ENCODE data around the gene FNTB. TPM values are rescaled to one million over a fixed set of nuclear protein-coding genes. Genes with fewer than 3 reads are reported as not detected.

FNTB gene
- total RNA-seq, 4 donors from 2014 or later, result 11.9 to 25.6 (median 17.6) TPM

- Histone ChIP-seq H3K36me3 (peaks cover 0 to 20% (median 0%) of the 10 kb centered on the region in 3 donors), H3K4me1 (no peaks in the 10 kb centered on the region), H3K4me3 (no peak overlapping the region), H3K27ac (no peak overlapping the region), H3K27me3 (no peaks in the 10 kb centered on the region), H3K9me3 (no peaks in the 10 kb centered on the region)
- TF ChIP-seq CTCF (IDR thresholded peaks at IDR 0.05) (no peak), POLR2A (IDR thresholded peaks at IDR 0.05) (no peak)
- no peak for DNase-seq
Observed at GRCh38 chr14:65040666-65041433, 54.2 kb downstream of the FNTB start.

GRCh38 chr14:65041434-65041915 lies 54.8 kb downstream of the FNTB start:
- H3K27me3 ChIP-seq, result no peaks in the 10 kb centered on the region
- no peak for DNase-seq
- no peaks in the 10 kb centered on the region for H3K9me3 ChIP-seq
- H3K27ac ChIP-seq, result no peak overlapping the region
- no peak overlapping the region for H3K4me3 ChIP-seq
- H3K36me3 ChIP-seq, result peaks cover 0 to 20% (median 0%) of the 10 kb centered on the region in 3 donors
- H3K4me1 ChIP-seq, result no peaks in the 10 kb centered on the region
- TF ChIP-seq CTCF (IDR thresholded peaks at IDR 0.05) (no peak), POLR2A (IDR thresholded peaks at IDR 0.05) (no peak)

GRCh38 chr14:65042296-65042695 lies 55.6 kb downstream of the FNTB start:
- no peak for DNase-seq

GRCh38 chr14:65042731-65043372 lies 56.2 kb downstream of the FNTB start:
- no peaks in the 10 kb centered on the region for H3K27me3 ChIP-seq
- peaks cover 0 to 20% (median 0%) of the 10 kb centered on the region in 3 donors for H3K36me3 ChIP-seq
- H3K9me3 ChIP-seq, result no peaks in the 10 kb centered on the region
- DNase-seq, result no peak
- no peak overlapping the region for H3K4me3 ChIP-seq
- no peak overlapping the region for H3K27ac ChIP-seq
- TF ChIP-seq POLR2A (IDR thresholded peaks at IDR 0.05), result no peak
- no peak for TF ChIP-seq CTCF (IDR thresholded peaks at IDR 0.05)
- no peaks in the 10 kb centered on the region for H3K4me1 ChIP-seq

More at GRCh38 chr14:65042296-65042695, 55.6 kb downstream of the FNTB start:
- Histone ChIP-seq H3K4me1 (no peaks in the 10 kb centered on the region), H3K36me3 (peaks cover 0 to 20% (median 0%) of the 10 kb centered on the region in 3 donors), H3K27me3 (no peaks in the 10 kb centered on the region), H3K4me3 (no peak overlapping the region), H3K27ac (no peak overlapping the region), H3K9me3 (no peaks in the 10 kb centered on the region)
- TF ChIP-seq CTCF (IDR thresholded peaks at IDR 0.05) (no peak), POLR2A (IDR thresholded peaks at IDR 0.05) (no peak)

GRCh38 chr14:65043893-65044595 lies 57.3 kb downstream of the FNTB start:
- Histone ChIP-seq H3K27ac (no peak overlapping the region), H3K4me1 (no peaks in the 10 kb centered on the region)
- TF ChIP-seq CTCF (IDR thresholded peaks at IDR 0.05) (no peak), POLR2A (IDR thresholded peaks at IDR 0.05) (no peak)

More at GRCh38 chr14:65043893-65044595, 57.3 kb downstream of the FNTB start:
- no peaks in the 10 kb centered on the region for H3K27me3 ChIP-seq
- H3K36me3 ChIP-seq, result peaks cover 0 to 20% (median 0%) of the 10 kb centered on the region in 3 donors
- no peak overlapping the region for H3K4me3 ChIP-seq
- H3K9me3 ChIP-seq, result no peaks in the 10 kb centered on the region
- DNase-seq, result no peak
